Posterior cingulate gyrus (tissue), 11 donors: ENCODE measurements around the gene COL23A1.

Experiments used
- DNase-seq, 10 donors: peaks; one replicate each; pipeline versions ENCODE4 v3.0.0 to v3.0.0-alpha.2; 2020 to 2021; ENCODE audit warnings: mixed read lengths in 3 of 10
- intact Hi-C: fragments of 100-400 bp; cut with DNase I; formaldehyde crosslinking; loops from one replicate; pipeline ENCODE4 v1.15.1; 2023

The COL23A1 gene

DNA sequence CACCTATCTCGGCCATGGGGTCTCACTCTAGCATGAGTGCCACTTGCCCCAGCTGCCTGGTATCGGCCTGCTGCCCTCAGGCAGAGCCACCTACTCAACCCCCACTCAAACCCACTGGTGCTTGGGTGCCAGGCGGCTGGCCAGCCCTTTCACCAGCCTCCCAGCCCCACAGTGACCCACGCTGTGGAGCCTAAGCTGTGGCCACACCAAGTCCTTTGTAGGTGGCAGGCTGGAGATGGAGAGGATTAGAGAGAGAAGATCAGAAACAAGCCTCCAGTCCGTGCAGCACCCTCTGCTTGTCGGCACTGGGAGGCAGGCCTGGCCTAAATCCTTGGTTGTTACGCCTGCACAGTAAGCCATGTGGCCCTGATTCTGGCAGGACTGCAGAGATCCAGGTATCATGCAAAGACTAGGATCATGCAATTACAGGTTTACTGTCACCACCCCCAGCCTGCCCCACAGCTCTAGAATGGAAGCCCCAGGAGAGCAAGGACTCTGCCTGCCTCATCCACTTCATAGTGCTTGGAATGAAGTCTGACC is 171.7 kb downstream of the COL23A1 start:
- intact Hi-C loops, result no loop called here
- peak in 1 of 10 donors; percentile 72 for DNase-seq

DNA sequence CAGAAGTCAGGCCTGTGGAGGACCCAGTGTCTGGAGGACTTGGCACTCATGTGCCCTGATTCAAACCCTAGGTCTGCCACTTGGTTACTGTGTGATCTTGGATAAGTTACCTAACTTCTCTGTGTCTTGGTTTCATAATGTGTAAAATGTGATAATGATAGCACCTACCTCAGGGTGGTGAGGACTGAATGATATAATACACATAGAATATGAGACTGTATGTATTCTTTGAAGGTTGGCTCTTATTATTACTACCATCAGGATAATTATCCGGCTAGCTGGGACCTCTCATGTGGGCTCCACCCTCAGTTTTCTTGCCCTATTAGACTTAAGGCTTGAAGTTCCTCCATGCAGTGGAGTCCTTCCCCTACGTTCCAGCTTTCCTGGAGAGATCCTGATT is 172.2 kb downstream of the COL23A1 start:
- intact Hi-C loops, result no loop called here
- DNase-seq, result no peak

DNA sequence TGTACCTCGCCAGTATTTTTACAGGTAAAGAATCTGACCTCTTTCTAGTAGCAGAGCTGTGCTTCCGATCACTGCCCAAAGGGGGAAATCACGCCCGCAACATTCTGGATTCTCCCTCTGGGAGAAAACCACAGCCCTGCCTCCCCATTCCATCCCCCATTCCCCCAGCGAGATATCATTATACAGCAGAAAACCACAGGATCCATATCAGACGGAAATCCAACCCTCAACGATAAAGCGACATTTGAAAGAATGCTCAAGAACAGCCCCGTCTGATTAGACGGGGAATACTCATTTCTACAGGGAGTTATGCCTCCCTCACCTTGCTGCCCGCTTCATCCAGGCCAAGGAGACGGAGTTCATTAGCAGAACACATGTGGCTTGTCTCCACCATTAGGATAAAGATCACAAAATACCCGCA is 172.8 kb downstream of the COL23A1 start:
- no peak for DNase-seq
- intact Hi-C loops, result no loop called here

DNA sequence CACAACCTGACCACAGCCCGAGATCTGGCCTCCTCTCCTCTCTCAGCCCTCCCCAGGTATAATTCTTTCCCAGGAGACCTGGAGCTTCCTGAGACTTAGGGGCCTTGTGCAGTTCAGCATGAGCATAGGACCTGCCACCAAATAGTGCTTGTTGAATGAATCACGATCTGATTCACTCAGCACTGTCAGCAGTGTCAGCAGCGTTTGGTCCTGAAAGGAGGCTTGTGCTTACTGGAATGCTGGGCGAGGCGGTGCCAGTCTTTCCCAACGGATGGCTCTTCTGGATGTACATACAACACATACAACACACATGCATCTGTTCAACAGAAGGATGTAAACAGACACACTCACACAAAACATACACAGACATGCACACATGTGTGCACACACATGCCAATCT is 173.3 kb downstream of the COL23A1 start:
- intact Hi-C loops, result no loop called here
- DNase-seq, result no peak

DNA sequence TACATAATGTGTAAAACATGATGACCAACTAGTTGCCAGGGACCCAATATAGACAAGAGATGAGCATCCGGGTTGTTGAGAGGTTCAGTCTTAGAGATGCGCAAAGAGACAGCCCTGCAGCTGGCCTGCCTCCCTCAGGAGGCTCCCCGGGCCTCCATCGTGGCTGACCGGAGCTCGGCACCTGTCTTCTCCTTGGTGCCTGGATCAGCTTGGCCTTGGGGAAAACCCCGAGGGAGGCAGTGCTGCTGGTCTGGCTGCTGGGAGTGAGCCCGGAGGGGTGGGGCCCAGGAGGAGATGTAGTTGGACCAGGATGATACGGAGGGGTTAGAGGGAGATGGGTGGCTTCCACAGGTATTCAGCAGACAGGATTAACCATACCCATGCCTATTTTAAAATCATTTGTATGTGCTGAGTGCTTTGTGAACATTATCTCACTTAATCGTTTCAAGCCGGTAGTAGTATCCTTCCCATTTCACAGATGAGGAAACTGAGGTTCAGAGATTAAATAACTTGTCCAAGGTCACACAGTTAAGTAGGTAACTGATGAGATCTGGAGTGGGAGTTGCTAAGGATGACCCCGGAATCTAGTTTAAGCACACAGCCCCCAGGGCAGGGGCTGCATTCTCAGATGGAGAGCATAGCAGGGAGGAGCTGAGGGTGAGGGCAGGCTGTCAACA is 173.8 kb downstream of the COL23A1 start:
- intact Hi-C loops, result no loop called here
- no peak for DNase-seq

DNA sequence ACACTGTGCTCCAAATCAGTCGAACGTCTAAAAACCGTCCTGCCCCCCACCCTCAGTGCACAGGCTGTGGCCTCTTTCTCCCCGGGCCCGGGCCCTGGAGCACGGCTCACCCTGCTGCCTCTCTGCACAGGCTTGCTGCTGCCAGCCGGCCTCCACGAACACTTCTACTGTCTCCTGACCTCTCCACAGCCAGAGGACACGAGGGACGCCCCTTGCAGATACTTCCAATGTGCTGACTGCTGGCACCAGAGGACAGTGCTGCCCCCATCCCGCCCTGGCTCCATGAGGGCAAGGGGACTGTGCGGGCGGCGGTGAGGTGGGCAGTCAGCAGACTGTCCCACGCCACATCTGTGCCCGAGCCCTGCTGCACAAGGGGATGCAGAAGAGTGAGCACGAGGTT is 174.8 kb downstream of the COL23A1 start:
- intact Hi-C loops, result no loop called here
- no peak for DNase-seq

DNA sequence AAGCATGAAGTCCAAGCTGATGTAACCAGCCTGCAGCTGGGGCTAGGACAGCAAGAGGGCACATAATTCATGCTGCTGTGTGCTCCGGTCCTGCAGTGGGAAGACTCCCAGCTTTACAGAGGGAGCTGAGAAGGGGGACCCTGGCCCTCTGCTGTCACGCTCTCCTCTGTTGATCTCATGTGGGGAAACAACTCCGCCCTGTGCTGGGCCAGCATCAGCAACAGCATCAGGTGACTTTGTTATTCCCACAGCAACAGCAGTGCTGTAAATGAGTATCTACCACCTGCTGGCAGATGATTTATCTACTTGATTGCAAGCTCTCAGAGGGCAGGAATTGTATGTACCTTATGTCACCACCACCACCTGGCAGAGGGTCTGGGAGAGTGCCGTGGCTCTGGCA is 176.2 kb downstream of the COL23A1 start:
- intact Hi-C loops, result no loop called here
- DNase-seq, result no peak

DNA sequence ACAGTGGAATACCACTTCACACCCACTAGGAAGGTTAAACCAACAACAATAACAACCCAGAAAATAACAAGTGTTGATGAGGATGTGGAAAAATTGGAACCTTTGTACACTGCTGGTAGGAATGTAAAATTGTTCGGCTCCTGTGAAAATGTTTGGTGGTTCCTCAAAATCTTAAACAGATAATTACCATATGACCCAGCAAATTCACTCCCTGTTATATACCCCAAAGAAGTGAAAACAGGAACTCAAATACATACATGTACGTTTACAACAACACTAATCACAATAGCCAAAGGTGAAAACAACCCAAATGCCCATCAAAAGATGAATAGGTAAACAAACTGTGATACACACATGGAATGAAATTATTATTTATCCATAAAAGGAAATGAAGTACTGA is 179.1 kb downstream of the COL23A1 start:
- intact Hi-C loops, result no loop called here
- no peak for DNase-seq

DNA sequence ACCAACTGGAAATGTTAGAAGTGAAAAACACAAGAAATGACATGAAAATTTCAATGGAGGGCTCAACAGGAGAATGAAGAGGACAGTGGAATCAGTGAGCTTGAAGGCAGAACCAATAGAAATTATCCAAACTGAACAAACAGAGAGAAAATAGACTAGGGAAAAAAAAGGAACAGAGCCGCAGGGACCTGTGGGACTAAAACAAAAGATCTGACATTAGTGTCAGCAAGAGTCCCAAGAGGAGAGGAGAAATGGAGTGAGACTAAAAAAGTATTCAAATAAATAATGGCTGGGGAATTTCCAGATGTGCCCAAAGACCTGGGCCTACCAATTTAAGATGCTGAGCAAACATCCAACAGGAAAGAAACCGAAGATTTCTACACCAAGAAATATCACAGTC is 182.5 kb downstream of the COL23A1 start:
- intact Hi-C loops, result no loop called here
- DNase-seq, result no peak

DNA sequence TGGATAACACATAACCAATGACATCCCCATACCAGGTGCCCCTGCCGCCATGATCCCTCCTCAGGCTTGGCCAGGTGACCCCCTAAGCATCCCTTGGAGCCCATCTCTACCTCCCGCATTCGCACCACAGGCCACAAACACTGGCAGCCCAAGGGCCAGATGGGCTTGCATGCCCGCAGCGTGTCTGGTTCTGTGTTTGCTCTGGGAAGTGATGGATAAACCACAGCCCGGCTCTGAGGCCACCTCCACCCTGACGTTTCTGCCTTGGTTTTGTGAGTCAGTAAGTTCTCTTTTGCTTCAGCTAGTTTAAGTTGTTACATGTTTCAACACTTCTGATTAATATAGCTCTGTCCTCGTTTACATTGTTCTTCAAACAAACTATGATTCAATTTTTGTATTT is 185.2 kb downstream of the COL23A1 start:
- intact Hi-C loops, result no loop called here
- DNase-seq, result peak in 2 of 10 donors; percentile 48 to 67

DNA sequence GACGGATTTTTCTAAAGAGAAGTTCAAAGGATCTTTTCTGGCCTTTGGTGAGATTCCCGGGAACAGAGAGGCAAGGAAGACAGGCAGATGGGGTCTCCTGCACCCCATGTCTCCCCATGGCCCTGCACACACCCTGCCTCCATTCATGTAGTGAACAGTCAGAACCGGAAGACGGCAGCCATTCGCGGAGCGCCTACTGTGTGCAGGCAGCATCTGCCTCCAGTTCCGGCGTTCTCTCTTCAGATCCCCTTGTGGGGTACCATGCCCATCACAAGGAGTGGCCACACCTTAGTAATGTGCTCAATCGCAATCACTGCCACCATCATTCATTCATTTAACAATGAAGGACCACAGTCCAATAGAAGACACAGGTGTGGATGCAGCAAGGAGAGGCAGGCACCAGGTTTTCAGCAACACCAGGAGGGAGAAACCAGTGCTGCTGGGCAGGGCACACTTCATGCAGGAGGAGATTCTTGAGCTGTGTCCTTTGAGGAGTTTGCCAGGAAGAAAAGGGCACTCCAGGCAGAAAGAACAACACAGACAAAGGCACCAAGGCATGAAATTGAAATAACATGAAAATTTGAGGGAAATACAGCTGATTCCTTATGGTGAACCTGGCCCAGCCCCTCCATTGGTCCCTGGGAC is 186.1 kb downstream of the COL23A1 start:
- intact Hi-C loops, result no loop called here

DNA sequence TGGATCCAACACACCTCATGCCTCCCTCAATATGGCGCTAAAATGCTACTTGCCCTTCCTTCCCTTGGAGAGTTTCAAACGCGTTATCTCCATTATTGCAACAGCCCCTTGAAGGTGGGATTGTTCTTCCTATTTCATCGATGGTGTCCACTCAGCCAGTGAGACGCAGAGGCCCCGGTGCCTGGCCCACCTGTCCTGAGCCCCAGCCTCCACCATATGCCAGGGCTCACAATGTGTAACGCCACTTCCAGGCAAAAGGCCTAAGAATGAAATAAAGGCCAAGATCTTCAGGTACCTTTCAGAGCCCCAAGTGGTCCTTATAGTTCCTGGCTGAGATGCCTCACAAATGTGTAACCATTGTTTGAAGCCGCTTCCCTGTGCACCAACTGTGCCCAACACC is 186.8 kb downstream of the COL23A1 start:
- DNase-seq, result peak in 1 of 10 donors; percentile 62
- intact Hi-C loops, result no loop called here

More for the DNA sequence above, 186.1 kb downstream of the COL23A1 start:
- DNase-seq, result no peak

DNA sequence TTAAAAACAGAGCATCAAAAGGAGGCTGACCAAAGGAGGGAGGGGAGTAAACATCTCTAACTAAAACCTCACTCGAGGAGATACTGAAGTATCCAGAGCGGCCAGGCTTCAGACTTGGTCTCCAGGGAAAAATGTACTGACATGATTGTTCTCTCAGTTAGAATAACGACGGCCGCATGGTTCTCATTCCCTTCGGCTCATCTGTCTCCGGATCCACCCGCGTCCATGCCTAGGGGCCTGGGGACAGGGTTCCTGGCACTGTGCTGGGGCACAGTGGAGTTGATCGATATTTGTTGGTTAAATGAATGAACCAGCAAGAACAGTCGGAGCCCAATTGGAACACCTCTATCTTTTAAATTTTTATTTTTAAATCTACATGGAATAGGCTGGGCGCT is 190.5 kb downstream of the COL23A1 start:
- no peak for DNase-seq

DNA sequence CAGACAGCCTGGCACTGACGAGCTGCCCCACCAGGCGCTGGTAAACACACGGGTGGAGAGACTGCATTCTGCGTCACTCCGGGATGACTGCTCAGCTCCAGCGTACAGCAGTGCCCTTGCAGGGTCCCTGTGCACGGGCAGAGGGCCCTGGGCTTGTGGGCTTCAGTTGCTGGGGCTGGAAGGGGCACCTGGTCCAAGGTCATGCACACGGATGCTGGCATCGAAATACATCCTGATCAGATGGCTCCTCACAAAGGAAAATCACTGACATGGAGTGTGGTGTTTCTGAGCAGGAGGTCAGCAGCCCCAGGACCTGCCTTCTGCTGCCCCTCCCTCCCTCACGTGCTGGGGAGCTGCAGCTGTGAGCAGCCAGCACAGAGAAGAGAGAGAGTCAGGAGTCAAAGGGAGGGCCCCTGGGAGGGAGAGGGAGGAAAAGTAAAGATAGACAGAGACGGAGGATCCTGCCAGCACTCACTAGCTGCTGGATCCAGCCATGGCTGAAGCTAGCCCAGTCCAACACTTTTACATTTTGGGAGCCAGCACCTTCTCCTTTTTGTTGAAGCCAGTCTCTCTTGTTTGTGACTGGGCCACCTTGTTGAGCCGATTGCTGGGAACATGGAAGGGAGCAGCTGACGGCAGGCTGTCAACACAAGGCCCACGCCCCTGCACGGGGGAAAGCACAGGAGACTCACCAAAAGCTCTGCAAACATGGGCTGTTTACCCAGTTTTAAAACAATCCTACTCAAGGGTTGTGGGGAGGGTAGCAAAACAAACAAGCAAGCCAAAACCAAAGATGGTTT is 191.1 kb downstream of the COL23A1 start:
- DNase-seq, result peak in 2 of 10 donors; percentile 33 to 57
- intact Hi-C loops, result no loop called here

More for the DNA sequence above, 190.5 kb downstream of the COL23A1 start:
- intact Hi-C loops, result no loop called here

DNA sequence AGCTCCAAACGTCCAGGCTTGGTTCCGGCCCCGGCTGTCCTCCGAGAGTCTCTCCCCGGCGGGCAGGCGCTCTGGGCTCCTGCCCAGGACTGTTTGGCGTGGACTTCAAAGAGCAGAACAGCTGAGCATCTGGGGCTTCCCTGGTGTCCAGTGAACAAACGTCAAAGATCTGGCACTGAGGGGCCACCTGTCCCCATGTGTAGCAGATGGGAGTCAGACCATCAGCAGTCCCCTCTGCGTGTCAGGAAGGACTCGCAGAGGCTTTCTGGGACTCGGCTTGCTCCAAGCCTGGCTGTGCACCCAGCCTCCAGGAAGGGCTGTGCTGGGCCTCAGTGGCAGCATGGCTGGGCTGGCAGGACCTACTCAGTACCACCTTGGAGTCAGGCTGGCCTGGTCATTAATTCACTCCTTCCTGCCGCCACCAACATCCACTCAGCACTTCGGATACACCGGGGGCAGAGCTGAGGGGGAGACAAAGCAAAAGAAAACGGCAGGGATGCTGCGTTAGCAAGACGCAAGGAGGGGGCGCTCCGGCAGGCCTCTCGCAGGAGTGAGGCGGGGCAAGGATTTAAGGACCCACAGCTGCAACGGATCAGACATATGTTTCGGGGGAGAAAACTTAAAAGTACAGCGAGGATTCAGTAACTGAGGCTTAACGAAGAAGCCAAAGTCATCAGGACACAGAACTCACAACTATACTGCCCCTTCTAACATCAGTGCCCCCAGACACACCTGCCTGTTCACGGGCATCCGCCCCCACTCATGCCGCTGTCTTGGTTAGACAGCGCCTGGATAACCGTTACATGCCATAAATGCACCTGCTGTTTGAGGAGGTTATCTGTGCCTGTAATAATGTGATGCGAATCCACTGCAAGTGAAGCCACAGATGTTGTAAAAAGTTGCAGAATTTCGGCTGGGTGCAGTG is 193.1 kb downstream of the COL23A1 start:
- intact Hi-C loops, result no loop called here

DNA sequence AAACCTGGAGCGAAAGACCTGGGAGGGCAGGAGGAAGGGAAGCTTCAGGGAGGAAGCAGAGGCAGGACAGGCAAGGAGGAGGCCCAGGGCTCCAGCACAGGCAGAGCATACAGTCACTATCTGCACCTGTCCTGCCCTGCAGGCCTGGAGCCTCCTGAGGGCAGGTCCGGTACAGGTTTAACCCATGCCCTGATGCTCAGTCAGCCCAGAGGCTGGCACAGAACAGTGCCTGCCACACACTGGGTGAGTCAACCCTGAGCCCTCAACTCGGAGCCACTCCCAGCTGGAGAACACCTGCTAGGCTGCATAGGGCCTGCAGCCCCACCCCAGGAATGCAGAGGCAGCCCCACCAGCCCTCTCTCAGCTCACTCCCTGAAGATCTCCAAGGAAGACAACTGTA is 196.1 kb downstream of the COL23A1 start:
- intact Hi-C loops, result no loop called here
- DNase-seq, result peak in 1 of 10 donors; percentile 45

More for the DNA sequence above, 193.1 kb downstream of the COL23A1 start:
- peak in 3 of 10 donors; percentile 71 to 75 (median 71) for DNase-seq

DNA sequence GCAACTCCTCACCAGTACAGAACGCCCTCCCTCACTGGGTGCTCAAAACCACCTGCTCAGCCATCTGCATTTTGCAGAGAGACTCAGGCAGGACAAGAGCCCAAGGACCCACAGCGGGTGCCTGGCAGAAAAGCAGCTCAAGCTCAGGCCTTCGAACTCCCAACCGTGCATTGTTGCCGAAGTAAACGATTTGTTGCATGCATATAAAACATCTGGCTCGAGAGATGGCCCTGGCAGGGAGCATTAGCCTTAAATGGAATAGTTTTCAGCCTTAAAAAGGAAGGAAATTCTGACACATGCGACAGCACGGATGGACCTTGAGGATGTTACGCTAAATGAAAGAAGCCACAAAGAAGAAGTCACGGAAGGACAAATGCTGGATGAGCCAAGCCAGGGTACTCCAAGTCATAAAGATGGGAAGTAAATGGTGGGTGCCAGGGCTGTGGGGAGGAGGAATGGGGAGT is 197.2 kb downstream of the COL23A1 start:
- intact Hi-C loops, result no loop called here
- DNase-seq, result no peak

DNA sequence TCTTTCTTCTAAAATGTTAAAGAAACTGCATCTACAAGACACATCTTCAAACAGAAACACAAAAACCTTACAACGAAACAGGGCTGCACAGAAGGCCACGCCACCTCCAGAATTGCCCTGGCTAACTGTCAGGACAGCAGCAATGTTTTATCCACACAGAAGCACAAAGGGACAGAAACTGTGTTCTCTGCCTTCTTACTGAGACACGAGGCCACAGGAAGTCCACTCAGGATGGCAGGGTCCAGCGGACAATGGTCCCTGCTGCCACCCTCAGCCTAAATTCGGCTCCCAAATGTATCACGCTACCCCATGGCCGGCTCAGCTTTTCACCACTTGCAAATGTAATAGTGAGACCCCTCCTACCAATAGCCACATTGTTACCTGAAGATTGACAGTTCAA is 197.8 kb downstream of the COL23A1 start:
- peak in 1 of 10 donors; percentile 44 for DNase-seq
- intact Hi-C loops, result no loop called here

DNA sequence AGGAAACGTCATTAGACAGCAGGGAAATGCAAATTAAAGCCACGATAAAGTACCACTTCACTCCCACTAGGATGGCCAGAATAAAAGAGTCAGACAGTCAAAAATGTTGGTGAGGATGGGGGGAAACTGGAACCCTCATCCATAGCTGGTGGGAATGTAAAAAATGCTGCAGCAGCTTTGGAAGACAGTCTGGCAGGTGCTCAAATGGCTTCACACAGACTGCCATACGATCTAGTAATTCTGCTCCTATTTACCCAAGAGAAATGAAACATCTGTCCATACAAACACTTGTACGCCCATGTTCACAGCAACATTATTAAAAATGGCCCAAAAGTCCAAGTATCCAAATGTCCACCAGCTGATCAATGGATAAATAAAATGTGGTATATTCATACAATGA is 198.7 kb downstream of the COL23A1 start:
- no peak for DNase-seq
- intact Hi-C loops, result no loop called here

DNA sequence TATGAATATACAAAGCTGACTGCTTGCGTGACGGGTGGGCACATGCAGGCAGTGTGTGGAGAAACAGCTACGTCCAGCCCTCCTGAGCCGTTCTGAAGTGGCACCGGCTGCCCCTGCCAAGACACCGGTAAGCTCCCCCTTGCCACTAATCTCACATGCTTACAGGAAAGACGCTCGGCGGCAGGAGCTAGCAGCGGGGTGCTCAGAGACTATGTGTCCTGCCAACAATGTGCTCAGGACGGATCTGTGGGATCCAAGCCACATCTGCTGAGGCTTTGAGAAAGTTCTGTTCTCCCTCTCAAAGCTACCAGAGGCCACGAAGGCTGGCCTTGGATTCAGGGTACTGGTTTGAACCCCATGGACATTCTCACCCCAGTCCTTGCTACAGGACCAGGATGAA is 200.4 kb downstream of the COL23A1 start:
- peak in 1 of 10 donors; percentile 75 for DNase-seq
- intact Hi-C loops, result no loop called here
